GM11168 (cell line): ENCODE measurements around the gene SPACA4.

Experiments
- in situ Hi-C: fragments of 300-500 bp; cut with MboI; formaldehyde crosslinking; loops from one replicate; pipeline ENCODE4 v1.12.0; 2022; ENCODE audit warnings: low sequenced_read_pairs; ENCODE audit not compliant: unreplicated experiment

SPACA4 gene

DNA sequence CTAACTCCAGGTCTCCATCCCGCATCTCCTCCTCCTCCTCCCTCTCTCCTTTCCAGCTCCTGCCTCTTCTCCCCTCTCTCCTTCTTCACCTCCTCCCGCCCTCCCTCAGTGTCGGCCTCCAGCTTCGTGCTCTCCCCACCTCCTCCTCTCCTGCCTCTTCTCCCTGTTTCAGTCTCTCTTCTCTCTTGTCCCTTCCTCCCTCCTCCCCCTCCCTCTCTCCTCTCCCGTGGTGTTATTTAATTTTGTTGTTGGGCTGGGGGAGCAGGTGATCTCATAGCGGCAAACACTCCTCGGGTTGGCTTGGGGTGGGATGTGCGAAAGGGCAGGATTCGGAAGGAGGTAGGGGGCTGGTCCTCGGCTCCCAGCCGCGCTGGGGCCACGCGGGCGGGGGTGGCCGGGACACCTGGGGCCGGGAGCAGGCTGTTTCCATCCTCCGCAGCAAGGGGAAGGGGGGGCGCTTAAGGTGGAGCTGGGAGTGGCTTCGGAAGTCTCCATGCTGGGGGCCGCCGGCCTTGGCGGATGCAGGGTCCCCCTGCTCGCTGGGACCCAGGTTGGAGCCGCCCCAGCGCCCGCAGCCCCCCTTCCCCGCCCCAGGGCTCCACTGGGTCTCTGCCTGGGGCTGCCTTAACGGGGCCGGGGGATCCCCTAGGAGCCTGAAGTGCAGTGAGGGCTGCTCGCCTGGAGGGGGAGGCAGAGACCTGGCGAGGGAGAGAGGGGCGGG, 39.6 kb downstream of the SPACA4 start, which contains the start of gene CA11:
Gene CA11, minus strand, starts transcription at position 187 of the 721 bp plus-strand sequence. CDS start 555 bp downstream, outside the sequence.
- in situ Hi-C loops, result no loop called here

DNA sequence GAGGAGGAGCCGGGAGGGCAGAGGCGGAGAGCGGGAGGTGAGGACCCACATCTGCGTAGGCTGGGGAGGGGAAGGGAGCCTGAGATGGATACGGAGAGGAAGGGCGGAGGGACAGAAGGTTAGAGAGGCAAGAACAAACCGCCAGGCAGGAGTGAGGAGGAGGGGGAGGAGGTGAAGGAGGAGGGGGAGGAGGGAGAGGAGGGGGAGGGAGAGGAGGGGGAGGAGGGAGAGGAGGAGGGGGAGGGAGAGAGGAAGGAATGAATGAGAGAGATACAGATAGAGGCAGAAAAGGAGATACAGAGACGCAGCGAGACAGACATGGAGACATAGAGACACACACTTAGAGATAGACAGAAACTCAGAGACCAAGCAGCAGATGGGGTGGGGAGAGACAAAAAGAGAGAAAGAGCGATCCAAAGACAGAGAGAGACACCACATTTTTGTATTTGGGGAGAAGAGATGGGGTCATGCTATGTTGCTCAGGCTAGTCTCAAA, 40.2 kb downstream of the SPACA4 start:
- in situ Hi-C loops, result no loop called here

DNA sequence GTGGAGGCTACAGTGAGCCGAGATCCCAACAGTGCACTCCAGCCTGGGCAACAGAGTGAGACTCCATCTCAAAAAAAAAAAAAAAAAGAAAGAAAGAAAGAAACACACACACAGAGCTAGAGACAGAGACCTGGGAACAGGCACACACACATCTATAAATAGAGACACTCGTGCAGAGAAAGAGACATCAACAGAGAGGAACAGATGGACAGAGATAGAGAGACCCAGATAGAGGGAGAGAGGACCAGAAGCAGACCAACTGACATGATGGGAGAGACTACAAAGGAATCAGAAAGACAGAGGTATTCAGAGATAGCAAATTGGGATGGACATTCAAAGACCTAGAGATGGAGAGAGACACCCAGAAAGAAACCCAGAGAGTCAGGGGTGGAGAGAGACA, 41.6 kb downstream of the SPACA4 start:
- in situ Hi-C loops, result no loop called here

DNA sequence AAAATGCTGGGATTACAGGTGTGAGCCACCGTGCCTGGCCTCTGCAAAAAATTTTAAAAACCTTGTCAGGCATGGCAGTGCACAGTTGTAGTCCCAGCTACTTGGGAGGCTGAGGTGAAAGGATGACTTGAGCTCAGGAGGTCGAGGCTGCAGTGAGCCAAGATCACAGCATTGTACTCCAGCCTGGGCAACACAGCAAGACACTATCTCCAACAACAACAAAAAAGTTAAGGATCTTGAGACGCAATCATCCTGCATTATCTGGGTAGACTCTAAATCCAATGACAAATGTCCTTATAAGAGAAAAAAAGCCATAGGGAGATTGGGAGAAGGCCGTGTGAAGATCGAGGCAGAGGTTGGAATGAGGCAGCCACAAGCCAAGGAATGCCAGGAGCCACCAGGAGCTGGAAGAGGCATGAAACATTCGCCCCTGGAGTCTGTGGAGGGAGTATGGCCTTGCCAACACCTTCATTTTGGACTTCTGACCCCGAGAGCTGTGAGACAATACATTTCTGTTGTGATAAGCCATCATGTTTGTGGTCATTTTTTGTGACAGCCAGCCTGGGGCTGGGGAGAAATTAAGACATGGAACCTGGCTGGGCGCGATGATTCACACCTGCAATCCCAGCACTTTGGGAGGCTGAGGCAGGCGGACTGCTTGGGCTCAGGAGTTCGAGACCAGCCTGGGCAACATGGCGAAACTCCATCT, 44.6 kb downstream of the SPACA4 start:
- in situ Hi-C loops, result no loop called here

DNA sequence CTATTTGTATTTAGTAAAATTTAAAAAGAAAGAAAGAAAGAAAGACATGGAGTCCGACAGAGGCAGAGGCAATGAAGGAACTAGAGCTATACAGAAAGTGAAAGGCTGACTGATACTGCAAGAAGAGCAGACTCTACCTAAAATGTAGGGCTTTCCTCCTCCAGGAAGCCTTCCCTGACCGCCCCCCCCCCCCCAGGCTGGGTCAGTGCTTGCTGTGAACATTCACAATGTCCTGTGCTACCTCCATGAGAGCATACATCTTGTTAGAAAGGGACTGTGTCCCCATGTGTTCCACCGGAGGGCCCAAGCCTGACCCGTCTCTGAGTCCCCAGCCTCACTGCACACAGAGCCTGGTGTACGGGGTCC, 45.1 kb downstream of the SPACA4 start:
- in situ Hi-C loops, result no loop called here

DNA sequence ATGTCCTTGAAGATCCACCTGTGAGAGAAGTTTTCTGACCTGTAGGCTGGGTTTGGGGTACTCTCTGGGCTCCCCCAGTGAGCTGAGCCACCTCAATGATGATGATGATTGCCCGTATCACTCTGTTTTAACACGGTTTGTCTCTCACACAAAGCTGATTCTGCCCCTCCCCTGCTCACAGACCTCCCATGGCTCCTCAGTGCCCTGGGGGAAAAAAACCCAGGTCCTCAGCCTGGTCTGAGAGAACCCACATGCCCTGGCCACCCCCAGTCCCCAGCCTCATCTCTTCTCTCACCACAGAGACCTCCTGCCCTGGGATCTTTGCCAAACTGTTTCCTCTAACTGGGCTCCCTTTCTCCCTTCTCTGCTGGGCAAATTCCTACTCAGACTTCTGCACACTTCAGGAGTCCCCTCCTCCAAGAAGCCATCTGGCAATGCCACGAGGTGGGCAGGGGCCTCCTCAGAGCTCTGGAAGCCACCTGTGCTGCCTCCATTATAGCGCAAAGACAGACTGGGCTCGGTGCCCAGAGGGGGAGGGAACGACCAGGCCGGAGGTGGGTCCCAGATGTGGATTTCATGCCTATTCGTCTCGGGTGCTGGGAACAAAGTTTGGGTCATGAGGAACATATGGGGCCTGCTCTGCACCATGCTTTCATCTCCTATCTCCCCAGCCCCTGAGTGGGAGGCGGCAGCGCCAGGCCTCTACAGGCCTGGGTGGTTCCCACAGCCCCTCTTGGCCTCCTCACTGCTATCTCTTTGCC, 47.9 kb downstream of the SPACA4 start:
- in situ Hi-C loops, result no loop called here

DNA sequence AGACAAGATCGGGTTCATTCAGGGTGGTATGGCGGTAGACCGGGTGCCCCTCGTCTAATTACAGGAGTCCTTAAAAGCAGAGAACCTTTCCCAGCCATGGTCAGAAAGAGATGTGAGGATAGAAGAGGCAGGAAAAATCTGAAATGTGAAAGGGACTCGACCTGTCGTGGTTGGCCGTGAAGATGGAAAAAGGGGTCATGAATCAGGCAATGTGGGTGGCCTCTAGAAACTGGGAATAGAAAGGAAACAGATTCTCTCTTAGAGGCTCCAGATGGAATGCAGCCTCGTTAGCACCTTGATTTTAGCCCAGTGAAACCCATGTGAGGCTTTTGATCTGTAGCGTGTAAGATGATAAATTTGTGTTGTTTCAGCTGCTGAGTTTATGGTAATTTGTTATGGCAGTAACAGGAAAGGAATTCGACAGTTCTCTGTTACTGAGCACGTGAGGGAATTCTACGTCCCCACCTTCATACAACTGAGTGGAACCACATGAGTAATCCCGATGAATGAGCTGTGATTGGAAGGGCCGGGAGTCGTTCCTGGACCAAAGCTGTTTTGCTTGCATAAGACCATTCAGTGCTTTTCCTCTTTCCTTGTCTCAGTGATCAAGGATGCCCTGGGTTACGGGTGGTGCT, 50.4 kb downstream of the SPACA4 start:
- in situ Hi-C loops, result no loop called here
